Measurements from ENCODE around the gene GCGR.

- TF ChIP-seq GATA2 (IDR thresholded peaks at IDR 0.05; ENCODE audit: low read depth, low read length) (no peak), GATA3 (IDR thresholded peaks at IDR 0.05; ENCODE audit: low read depth, low read length) (no peak)
Measured at GRCh38 chr17:81804559-81805399, 829 bp downstream of the GCGR start.

Data from SH-SY5Y (cell line).